ENCODE results near the gene PCDH9. TPM values are rescaled to one million over a fixed set of nuclear protein-coding genes. Genes with fewer than 3 reads are reported as not detected.

The PCDH9 gene
- total and polyA plus RNA-seq, 10 of the 15 experiments (the other 5 are each of a cell fraction or from before 2014, with no cell fraction given): 0.02 to 2.3 (median 0.05) TPM; not detected in 1

DNA sequence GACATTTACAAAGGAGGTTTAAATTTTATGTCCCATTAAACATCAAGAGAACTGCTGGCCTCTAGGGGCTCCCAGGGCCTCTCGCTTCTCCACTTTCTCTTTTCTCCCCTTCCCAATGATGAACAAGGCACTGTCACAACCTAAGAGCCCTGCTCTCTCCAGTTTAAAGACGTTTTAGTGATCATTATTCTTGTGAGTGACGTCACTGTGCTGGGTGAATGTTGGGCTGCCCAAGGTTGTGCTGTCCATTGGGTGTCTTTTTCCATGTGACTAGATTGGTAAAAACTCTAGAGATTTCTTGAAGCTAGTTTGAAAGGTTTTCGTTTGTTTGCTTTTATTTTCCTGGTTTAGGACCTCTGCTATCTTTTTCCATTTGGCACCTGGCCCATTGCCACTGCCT, 602.6 kb downstream of the PCDH9 start:
- Histone ChIP-seq H3K27me3 (replicated peaks in 1 of 2; ENCODE audit: control insufficient read depth in 2 of 2, insufficient read depth in 2 of 2, low read length in 1 of 2) (no peaks in the 10 kb centered on the region), H3K9me3 (replicated peaks; ENCODE audit: control insufficient read depth, insufficient read depth, low read length) (no peaks in the 10 kb centered on the region), H3K4me3 (no peak overlapping the region), H2AFZ (ENCODE audit: control insufficient read depth, low read depth, low read length) (no peak overlapping the region), H3K27ac (ENCODE audit: control insufficient read depth, insufficient read depth) (no peak overlapping the region), H3K36me3 (ENCODE audit: control insufficient read depth in 2 of 2, insufficient read depth in 2 of 2, low read length in 1 of 2) (no peaks in the 10 kb centered on the region), H4K20me1 (ENCODE audit: control insufficient read depth, insufficient read depth) (no peaks in the 10 kb centered on the region), H3K9ac (ENCODE audit: control insufficient read depth, insufficient read depth, low read length) (no peak overlapping the region), H3K4me2 (ENCODE audit: control insufficient read depth, insufficient read depth) (no peak overlapping the region), H3K79me2 (ENCODE audit: control insufficient read depth, insufficient read depth, low read length) (no peaks in the 10 kb centered on the region), H3K4me1 (ENCODE audit: control insufficient read depth, insufficient read depth, low read length) (no peaks in the 10 kb centered on the region)
- RAD21 ChIA-PET (ENCODE audit: unreplicated experiment): no interaction called here
- in situ Hi-C loops (cut with MboI) (no loop called here), intact Hi-C loops (cut with micrococcal nuclease; ENCODE audit: unreplicated experiment) (no loop called here)
- WGBS (ENCODE audit: insufficient coverage, insufficient replicate concordance, low lambda C conversion rate, missing lambda C conversion rate): 18% methylated on average over 4 of the region's 4 CpGs
- FAIRE-seq: no peak
- CTCF ChIA-PET: interaction anchor here (3.2 kb wide), 1 partner anchor 9 kb away, joined by 14 read pairs; no protein-coding TSS in a partner anchor
- ATAC-seq: no peak
- POLR2A ChIA-PET: interaction anchor here (0.7 kb wide), 1 partner anchor 13 kb away, joined by 5 read pairs; no protein-coding TSS in a partner anchor
- BruUV-seq (replicated peaks): no TSS peak
- TF ChIP-seq WRNIP1 (IDR thresholded peaks at IDR 0.05; ENCODE audit: borderline replicate concordance, low read depth, low read length): no peak
- no peak for TF ChIP-seq BMI1 (IDR thresholded peaks at IDR 0.05; ENCODE audit: borderline replicate concordance)
- no peak for TF ChIP-seq ZNF274 (IDR thresholded peaks at IDR 0.05; ENCODE audit: insufficient read depth, insufficient read length)
- TF ChIP-seq TARDBP (IDR thresholded peaks at IDR 0.05; ENCODE audit: borderline replicate concordance): no peak
- TF ChIP-seq, protein P1, sequence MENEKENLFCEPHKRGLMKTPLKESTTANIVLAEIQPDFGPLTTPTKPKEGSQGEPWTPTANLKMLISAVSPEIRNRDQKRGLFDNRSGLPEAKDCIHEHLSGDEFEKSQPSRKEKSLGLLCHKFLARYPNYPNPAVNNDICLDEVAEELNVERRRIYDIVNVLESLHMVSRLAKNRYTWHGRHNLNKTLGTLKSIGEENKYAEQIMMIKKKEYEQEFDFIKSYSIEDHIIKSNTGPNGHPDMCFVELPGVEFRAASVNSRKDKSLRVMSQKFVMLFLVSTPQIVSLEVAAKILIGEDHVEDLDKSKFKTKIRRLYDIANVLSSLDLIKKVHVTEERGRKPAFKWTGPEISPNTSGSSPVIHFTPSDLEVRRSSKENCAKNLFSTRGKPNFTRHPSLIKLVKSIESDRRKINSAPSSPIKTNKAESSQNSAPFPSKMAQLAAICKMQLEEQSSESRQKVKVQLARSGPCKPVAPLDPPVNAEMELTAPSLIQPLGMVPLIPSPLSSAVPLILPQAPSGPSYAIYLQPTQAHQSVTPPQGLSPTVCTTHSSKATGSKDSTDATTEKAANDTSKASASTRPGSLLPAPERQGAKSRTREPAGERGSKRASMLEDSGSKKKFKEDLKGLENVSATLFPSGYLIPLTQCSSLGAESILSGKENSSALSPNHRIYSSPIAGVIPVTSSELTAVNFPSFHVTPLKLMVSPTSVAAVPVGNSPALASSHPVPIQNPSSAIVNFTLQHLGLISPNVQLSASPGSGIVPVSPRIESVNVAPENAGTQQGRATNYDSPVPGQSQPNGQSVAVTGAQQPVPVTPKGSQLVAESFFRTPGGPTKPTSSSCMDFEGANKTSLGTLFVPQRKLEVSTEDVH (IDR thresholded peaks at IDR 0.05; ENCODE audit: low read depth, partially characterized antibody): no peak
- no peak for TF ChIP-seq CBFB (IDR thresholded peaks at IDR 0.05; ENCODE audit: low read depth)
- TF ChIP-seq, protein P2, sequence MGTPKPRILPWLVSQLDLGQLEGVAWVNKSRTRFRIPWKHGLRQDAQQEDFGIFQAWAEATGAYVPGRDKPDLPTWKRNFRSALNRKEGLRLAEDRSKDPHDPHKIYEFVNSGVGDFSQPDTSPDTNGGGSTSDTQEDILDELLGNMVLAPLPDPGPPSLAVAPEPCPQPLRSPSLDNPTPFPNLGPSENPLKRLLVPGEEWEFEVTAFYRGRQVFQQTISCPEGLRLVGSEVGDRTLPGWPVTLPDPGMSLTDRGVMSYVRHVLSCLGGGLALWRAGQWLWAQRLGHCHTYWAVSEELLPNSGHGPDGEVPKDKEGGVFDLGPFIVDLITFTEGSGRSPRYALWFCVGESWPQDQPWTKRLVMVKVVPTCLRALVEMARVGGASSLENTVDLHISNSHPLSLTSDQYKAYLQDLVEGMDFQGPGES (IDR thresholded peaks at IDR 0.05): no peak
- no peak for TF ChIP-seq CBX3 (IDR thresholded peaks at IDR 0.05; ENCODE audit: borderline replicate concordance, low read depth)
- TF ChIP-seq STAT1 (conservative IDR thresholded peaks at IDR 0.05): no peak
- TF ChIP-seq SMAD5 (IDR thresholded peaks at IDR 0.05; ENCODE audit: low read depth): no peak
- TF ChIP-seq MEF2B (IDR thresholded peaks at IDR 0.05; ENCODE audit: partially characterized antibody, poor library complexity, severe bottlenecking): no peak
- TF ChIP-seq ZSCAN29 (IDR thresholded peaks at IDR 0.05): no peak
- TF ChIP-seq, protein P3, sequence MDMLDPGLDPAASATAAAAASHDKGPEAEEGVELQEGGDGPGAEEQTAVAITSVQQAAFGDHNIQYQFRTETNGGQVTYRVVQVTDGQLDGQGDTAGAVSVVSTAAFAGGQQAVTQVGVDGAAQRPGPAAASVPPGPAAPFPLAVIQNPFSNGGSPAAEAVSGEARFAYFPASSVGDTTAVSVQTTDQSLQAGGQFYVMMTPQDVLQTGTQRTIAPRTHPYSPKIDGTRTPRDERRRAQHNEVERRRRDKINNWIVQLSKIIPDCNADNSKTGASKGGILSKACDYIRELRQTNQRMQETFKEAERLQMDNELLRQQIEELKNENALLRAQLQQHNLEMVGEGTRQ (IDR thresholded peaks at IDR 0.05; ENCODE audit: borderline replicate concordance, low read depth, low read length): no peak
- TF ChIP-seq CREM (IDR thresholded peaks at IDR 0.05; ENCODE audit: low read depth): no peak
- TF ChIP-seq CEBPZ (IDR thresholded peaks at IDR 0.05; ENCODE audit: low read depth, low read length): no peak
- TF ChIP-seq CHD2 (IDR thresholded peaks at IDR 0.05; ENCODE audit: borderline replicate concordance, low read depth, low read length): no peak
- no peak for TF ChIP-seq NFYB (IDR thresholded peaks at IDR 0.05; ENCODE audit: insufficient read depth, low read depth, low read length)
- TF ChIP-seq LARP7 (IDR thresholded peaks at IDR 0.05): no peak
- no peak for DNase-seq (ENCODE audit: low read depth, low spot score)
- SMC1A ChIA-PET (ENCODE audit: uncharacterized antibody, unreplicated experiment): no interaction called here
